ENCODE results near the gene KCNK1.

DNA sequence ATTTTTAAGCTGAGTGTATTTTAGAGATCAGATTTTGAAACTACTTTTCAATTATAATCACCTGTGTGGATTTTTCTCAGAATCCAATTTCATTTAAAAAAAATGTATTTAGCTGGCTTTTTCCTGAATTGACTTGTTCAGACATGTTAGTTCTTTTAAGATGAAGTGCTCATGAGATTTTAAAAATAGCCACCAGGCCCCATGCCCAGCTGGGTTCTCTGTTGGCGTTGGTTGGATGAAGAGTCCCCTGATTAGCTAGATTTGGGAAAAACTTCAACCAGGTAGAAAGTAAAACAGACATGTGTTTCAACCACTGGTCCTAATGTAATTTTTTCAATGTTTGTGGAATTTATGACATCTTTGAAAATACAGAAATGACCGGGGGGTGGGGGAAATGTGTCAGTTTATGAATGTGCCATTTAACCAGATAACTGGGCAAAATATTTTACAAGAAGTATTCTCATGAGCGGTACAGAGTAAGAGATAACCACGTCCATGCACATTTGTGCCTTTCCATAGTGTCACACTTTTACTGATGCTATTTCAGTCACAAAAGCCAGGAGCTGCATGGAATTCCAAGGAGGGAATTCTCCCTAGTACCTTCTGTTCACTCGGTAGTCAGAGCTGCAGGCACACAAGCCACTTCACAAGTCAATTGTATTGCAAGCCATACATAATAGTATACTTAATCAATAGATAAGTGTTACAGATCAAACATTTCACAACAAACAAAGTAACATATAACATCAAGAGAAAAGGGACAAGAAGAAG lies 51.1 kb downstream of the KCNK1 start:
- TF ChIP-seq, protein P1, sequence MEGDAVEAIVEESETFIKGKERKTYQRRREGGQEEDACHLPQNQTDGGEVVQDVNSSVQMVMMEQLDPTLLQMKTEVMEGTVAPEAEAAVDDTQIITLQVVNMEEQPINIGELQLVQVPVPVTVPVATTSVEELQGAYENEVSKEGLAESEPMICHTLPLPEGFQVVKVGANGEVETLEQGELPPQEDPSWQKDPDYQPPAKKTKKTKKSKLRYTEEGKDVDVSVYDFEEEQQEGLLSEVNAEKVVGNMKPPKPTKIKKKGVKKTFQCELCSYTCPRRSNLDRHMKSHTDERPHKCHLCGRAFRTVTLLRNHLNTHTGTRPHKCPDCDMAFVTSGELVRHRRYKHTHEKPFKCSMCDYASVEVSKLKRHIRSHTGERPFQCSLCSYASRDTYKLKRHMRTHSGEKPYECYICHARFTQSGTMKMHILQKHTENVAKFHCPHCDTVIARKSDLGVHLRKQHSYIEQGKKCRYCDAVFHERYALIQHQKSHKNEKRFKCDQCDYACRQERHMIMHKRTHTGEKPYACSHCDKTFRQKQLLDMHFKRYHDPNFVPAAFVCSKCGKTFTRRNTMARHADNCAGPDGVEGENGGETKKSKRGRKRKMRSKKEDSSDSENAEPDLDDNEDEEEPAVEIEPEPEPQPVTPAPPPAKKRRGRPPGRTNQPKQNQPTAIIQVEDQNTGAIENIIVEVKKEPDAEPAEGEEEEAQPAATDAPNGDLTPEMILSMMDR (IDR thresholded peaks at IDR 0.05), result no peak
- TF ChIP-seq POLR2A (IDR thresholded peaks at IDR 0.05), result no peak

All from testis (tissue), 2 donors.